GM23248 (cell line): Measurements from ENCODE around the gene TMEM132C. TPM values are rescaled to one million over a fixed set of nuclear protein-coding genes. Genes with fewer than 3 reads are reported as not detected.

Experiments used
- DNase-seq: peaks from one replicate; pipeline ENCODE4 v3.0.0-alpha.2; 2015
- H2AFZ ChIP-seq: fragments of 200-600 bp; sonication (generic); 2 replicates; pipeline ENCODE4 v1.6.1; 2016; ENCODE audit warnings: antibody characterized with exemption
- H3F3A ChIP-seq: fragments of 200-600 bp; sonication (generic); 2 replicates; pipeline ENCODE4 v1.6.1; 2016; ENCODE audit warnings: mild to moderate bottlenecking, antibody characterized with exemption, mixed run types; ENCODE audit not compliant: insufficient read depth
- H3K27ac ChIP-seq: fragments of 200-600 bp; sonication (generic); 2 replicates; pipeline ENCODE4 v1.5.1; 2016; ENCODE audit warnings: mild to moderate bottlenecking
- H3K27me3 ChIP-seq: fragments of 200-600 bp; sonication (generic); replicated peaks from 2 replicates; pipeline ENCODE4 v1.6.1; 2016; ENCODE audit warnings: mild to moderate bottlenecking; ENCODE audit not compliant: insufficient read depth
- H3K36me3 ChIP-seq: fragments of 200-600 bp; sonication (generic); 2 replicates; pipeline ENCODE4 v1.6.1; 2016; ENCODE audit warnings: low read depth, mild to moderate bottlenecking
- H3K4me1 ChIP-seq: fragments of 200-600 bp; sonication (generic); 2 replicates; pipeline ENCODE4 v1.6.1; 2016; ENCODE audit warnings: mild to moderate bottlenecking; ENCODE audit not compliant: insufficient read depth
- H3K4me2 ChIP-seq: fragments of 200-600 bp; sonication (generic); one replicate; pipeline ENCODE4 v1.6.1; 2016; ENCODE audit warnings: mild to moderate bottlenecking; ENCODE audit not compliant: unreplicated experiment
- H3K4me3 ChIP-seq: fragments of 200-600 bp; sonication (generic); 2 replicates; pipeline ENCODE4 v1.5.1; 2016; ENCODE audit warnings: mild to moderate bottlenecking
- H3K79me2 ChIP-seq: fragments of 200-600 bp; sonication (generic); 2 replicates; pipeline ENCODE4 v1.6.1; 2016; ENCODE audit warnings: mild to moderate bottlenecking; ENCODE audit not compliant: insufficient read depth
- H3K9ac ChIP-seq: fragments of 200-600 bp; sonication (generic); 2 replicates; pipeline ENCODE4 v1.6.1; 2016; ENCODE audit warnings: mild to moderate bottlenecking
- H3K9me2 ChIP-seq: fragments of 200-600 bp; sonication (generic); 2 replicates; pipeline ENCODE4 v1.6.1; 2016; ENCODE audit warnings: mixed run types, mild to moderate bottlenecking, moderate library complexity; ENCODE audit not compliant: insufficient read depth
- H3K9me3 ChIP-seq: fragments of 200-600 bp; sonication (generic); one replicate; pipeline ENCODE4 v1.6.1; 2017; ENCODE audit warnings: low read depth
- H4K20me1 ChIP-seq: fragments of 200-600 bp; sonication (generic); 2 replicates; pipeline ENCODE4 v1.6.0; 2016; ENCODE audit not compliant: insufficient read depth
- EZH2 ChIP-seq: fragments of 200-600 bp; sonication (generic); IDR thresholded peaks from 2 replicates; pipeline ENCODE4 v1.6.1; 2018; ENCODE audit warnings: antibody characterized with exemption, mild to moderate bottlenecking; ENCODE audit not compliant: insufficient read depth, poor library complexity, severe bottlenecking
- EZH2phosphoT487 ChIP-seq: fragments of 200-600 bp; sonication (generic); IDR thresholded peaks from 2 replicates; pipeline ENCODE4 v1.6.1; 2018; ENCODE audit warnings: antibody characterized with exemption, moderate library complexity, mild to moderate bottlenecking, low read depth; ENCODE audit not compliant: insufficient read depth
- whole genome bisulfite sequencing, 2 experiments: methylation state at CpG; one replicate each; pipeline ENCODE4 v1.1.6; 2015 to 2017; ENCODE audit warnings: low lambda C conversion rate in 2 of 2, low coverage in 1 of 2; ENCODE audit errors: missing lambda C conversion rate in 2 of 2; 5-methylcytosine and 5-hydroxymethylcytosine counted together
- in situ Hi-C: fragments of 300-500 bp; cut with MboI; formaldehyde crosslinking; loops from 2 replicates; pipeline ENCODE4 v1.15.0; 2020
- polyA plus RNA-seq: library from polyadenylated mRNA; unstranded; fragments of >200 nt; fragmentation: Nextera tagmentation; extraction: Ambion mirVana; gene quantifications from 2 replicates; pipeline ENCODE4 v1.2.1, GENCODE V29; 2016
- total RNA-seq: library from RNA; depleted of rRNA; stranded (reverse); fragments of >200 nt; shearing (Covaris generic); gene quantifications from 2 replicates; pipeline ENCODE4 v1.2.3, GENCODE V29; 2014

Gene TMEM132C
- total and polyA plus RNA-seq, 2 experiments from 2014 or later, result not detected

GRCh38 chr12:128657378-128657777, 390.4 kb downstream of the TMEM132C start:
- Histone ChIP-seq H3K4me1 (no peaks in the 10 kb centered on the region), H3K79me2 (no peaks in the 10 kb centered on the region), H3K9ac (no peak overlapping the region), H3K4me2 (no peak overlapping the region), H3K27ac (no peak overlapping the region), H3K36me3 (no peaks in the 10 kb centered on the region), H3K9me2 (no peaks in the 10 kb centered on the region), H2AFZ (no peak overlapping the region), H3K4me3 (no peak overlapping the region), H4K20me1 (no peaks in the 10 kb centered on the region), H3K27me3 (no peaks in the 10 kb centered on the region), H3K9me3 (no peaks in the 10 kb centered on the region), H3F3A (no peaks in the 10 kb centered on the region)
- in situ Hi-C loops, result no loop called here
- no peak for DNase-seq
- TF ChIP-seq EZH2phosphoT487, result no peak
- no peak for TF ChIP-seq EZH2
- 15 to 16% methylated on average over 3 of the region's 3 CpGs for WGBS, 2 experiments

GRCh38 chr12:128660532-128661225, 393.7 kb downstream of the TMEM132C start:
- Histone ChIP-seq H3F3A (no peaks in the 10 kb centered on the region), H3K4me2 (no peak overlapping the region), H3K4me3 (no peak overlapping the region), H3K9me3 (no peaks in the 10 kb centered on the region), H3K4me1 (no peaks in the 10 kb centered on the region), H3K9ac (no peak overlapping the region), H3K9me2 (no peaks in the 10 kb centered on the region), H3K27ac (no peak overlapping the region), H3K27me3 (no peaks in the 10 kb centered on the region), H4K20me1 (no peaks in the 10 kb centered on the region), H3K79me2 (no peaks in the 10 kb centered on the region), H3K36me3 (no peaks in the 10 kb centered on the region), H2AFZ (no peak overlapping the region)
- DNase-seq, result no peak
- 12 to 17% methylated on average over 7 of the region's 7 CpGs for WGBS, 2 experiments
- in situ Hi-C loops, result no loop called here
- TF ChIP-seq EZH2phosphoT487 (no peak), EZH2 (no peak)

- H3K9me3 ChIP-seq, result no peaks in the 10 kb centered on the region
- H2AFZ ChIP-seq, result no peak overlapping the region
- H3K27ac ChIP-seq, result no peak overlapping the region
- H4K20me1 ChIP-seq, result no peaks in the 10 kb centered on the region
- WGBS, 2 experiments, result 1 to 2% methylated on average over 3 of the region's 3 CpGs
- in situ Hi-C loops, result no loop called here
- no peaks in the 10 kb centered on the region for H3K27me3 ChIP-seq
- no peak overlapping the region for H3K9ac ChIP-seq
- no peaks in the 10 kb centered on the region for H3K79me2 ChIP-seq
- no peak overlapping the region for H3K4me3 ChIP-seq
- no peaks in the 10 kb centered on the region for H3K4me1 ChIP-seq
- H3K4me2 ChIP-seq, result no peak overlapping the region
- H3K9me2 ChIP-seq, result no peaks in the 10 kb centered on the region
- no peak for DNase-seq
- TF ChIP-seq EZH2, result no peak
- TF ChIP-seq EZH2phosphoT487, result no peak
- no peaks in the 10 kb centered on the region for H3F3A ChIP-seq
- no peaks in the 10 kb centered on the region for H3K36me3 ChIP-seq
These were observed 394.2 kb downstream of the TMEM132C start for GRCh38 chr12:128661226-128661569.

DNA sequence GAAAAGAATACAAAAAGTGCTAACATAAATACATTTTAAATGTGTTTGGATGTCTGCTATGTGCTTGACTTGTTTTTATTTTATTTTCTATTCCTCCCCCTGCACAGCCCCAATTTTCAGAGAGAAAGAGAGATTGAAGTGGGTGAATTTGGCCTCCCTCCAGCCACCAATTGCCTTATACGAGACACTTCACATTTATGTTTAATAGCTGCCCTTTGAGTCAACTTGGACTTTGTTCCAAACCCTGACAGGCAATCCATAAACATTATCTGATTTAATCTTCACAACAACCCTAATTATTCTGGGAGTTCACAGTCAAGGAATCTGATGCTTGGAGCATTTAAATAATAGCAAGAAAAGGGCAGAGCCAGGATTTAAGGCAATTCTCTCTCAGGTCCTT, 395.1 kb downstream of the TMEM132C start:
- Histone ChIP-seq H3K27me3 (no peaks in the 10 kb centered on the region), H4K20me1 (no peaks in the 10 kb centered on the region), H3K4me2 (no peak overlapping the region), H3K9ac (no peak overlapping the region), H2AFZ (no peak overlapping the region), H3K79me2 (no peaks in the 10 kb centered on the region), H3K9me2 (no peaks in the 10 kb centered on the region), H3K4me3 (no peak overlapping the region), H3K4me1 (no peaks in the 10 kb centered on the region), H3F3A (no peaks in the 10 kb centered on the region), H3K27ac (no peak overlapping the region), H3K9me3 (no peaks in the 10 kb centered on the region), H3K36me3 (no peaks in the 10 kb centered on the region)
- TF ChIP-seq EZH2phosphoT487 (no peak), EZH2 (no peak)
- in situ Hi-C loops, result no loop called here
- 28 to 30% methylated on average over 1 of the region's 1 CpG for WGBS, 2 experiments
- no peak for DNase-seq

- TF ChIP-seq EZH2phosphoT487, result no peak
- no peak for TF ChIP-seq EZH2
- H2AFZ ChIP-seq, result no peak overlapping the region
- no peaks in the 10 kb centered on the region for H4K20me1 ChIP-seq
- no peaks in the 10 kb centered on the region for H3K36me3 ChIP-seq
- no peaks in the 10 kb centered on the region for H3K27me3 ChIP-seq
- in situ Hi-C loops, result no loop called here
- no peak overlapping the region for H3K9ac ChIP-seq
- 51 to 60% methylated on average over 9 of the region's 9 CpGs for WGBS, 2 experiments
- H3K9me3 ChIP-seq, result no peaks in the 10 kb centered on the region
- H3F3A ChIP-seq, result no peaks in the 10 kb centered on the region
- no peak for DNase-seq
- H3K4me3 ChIP-seq, result no peak overlapping the region
- no peaks in the 10 kb centered on the region for H3K9me2 ChIP-seq
- H3K4me2 ChIP-seq, result no peak overlapping the region
- no peaks in the 10 kb centered on the region for H3K4me1 ChIP-seq
- no peaks in the 10 kb centered on the region for H3K79me2 ChIP-seq
- H3K27ac ChIP-seq, result no peak overlapping the region
These were observed 397.5 kb downstream of the TMEM132C start for GRCh38 chr12:128664501-128664900.
